ENCODE results near the gene KCNT2.

DNA sequence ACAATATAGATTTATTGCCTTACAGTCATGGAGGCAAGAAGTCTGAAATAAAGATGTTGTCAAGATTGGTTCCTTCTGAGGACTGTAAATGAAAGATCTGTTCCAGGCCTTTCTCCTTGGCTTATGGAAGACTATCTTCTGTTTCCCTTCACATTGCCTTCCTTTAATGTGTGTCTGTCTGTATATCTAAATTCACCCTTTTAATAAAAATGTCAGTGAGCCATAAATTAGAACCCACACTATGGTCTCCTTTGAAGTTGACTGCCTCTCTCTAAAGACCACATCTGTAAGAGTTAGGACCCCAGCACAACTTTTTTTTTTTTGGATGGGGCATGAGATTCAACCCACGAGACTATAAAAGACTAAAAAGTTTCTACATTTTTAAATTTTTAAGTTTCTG lies 305.8 kb downstream of the KCNT2 start:
- TF ChIP-seq, protein P1, sequence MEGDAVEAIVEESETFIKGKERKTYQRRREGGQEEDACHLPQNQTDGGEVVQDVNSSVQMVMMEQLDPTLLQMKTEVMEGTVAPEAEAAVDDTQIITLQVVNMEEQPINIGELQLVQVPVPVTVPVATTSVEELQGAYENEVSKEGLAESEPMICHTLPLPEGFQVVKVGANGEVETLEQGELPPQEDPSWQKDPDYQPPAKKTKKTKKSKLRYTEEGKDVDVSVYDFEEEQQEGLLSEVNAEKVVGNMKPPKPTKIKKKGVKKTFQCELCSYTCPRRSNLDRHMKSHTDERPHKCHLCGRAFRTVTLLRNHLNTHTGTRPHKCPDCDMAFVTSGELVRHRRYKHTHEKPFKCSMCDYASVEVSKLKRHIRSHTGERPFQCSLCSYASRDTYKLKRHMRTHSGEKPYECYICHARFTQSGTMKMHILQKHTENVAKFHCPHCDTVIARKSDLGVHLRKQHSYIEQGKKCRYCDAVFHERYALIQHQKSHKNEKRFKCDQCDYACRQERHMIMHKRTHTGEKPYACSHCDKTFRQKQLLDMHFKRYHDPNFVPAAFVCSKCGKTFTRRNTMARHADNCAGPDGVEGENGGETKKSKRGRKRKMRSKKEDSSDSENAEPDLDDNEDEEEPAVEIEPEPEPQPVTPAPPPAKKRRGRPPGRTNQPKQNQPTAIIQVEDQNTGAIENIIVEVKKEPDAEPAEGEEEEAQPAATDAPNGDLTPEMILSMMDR (IDR thresholded peaks at IDR 0.05), result no peak
- TF ChIP-seq, protein P2, sequence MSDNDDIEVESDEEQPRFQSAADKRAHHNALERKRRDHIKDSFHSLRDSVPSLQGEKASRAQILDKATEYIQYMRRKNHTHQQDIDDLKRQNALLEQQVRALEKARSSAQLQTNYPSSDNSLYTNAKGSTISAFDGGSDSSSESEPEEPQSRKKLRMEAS (IDR thresholded peaks at IDR 0.05; ENCODE audit: low read depth), result no peak
- TF ChIP-seq RAD21 (IDR thresholded peaks at IDR 0.05; ENCODE audit: low read length), result no peak
